SK-N-SH (cell line): ENCODE data around the gene GRP. TPM values are rescaled to one million over a fixed set of nuclear protein-coding genes. Genes with fewer than 3 reads are reported as not detected.

Experiments used
- CTCF ChIA-PET: fragments of 300-600, 350-600 bp; formaldehyde crosslinking; extraction: SDS; loops from one replicate; lab custom pipeline; 2021; lab: Yijun Ruan, JAX
- POLR2A ChIA-PET: fragments of 350-600 bp; sonication (Branson Sonifier 250); formaldehyde crosslinking; extraction: SDS; loops from one replicate; lab custom pipeline; 2020; ENCODE audit warnings: antibody characterized with exemption, inconsistent platforms; lab: Yijun Ruan, JAX
- DNase-seq: peaks from one replicate; pipeline ENCODE4 v3.0.0; 2012
- H2AFZ ChIP-seq: fragments of 200-600 bp; sonication (generic); 2 replicates; pipeline ENCODE4 v1.8.1; 2016; ENCODE audit warnings: antibody characterized with exemption, mild to moderate bottlenecking, low read depth
- H3F3A ChIP-seq: fragments of 200-600 bp; sonication (generic); replicated peaks from 2 replicates; pipeline ENCODE3; 2016; ENCODE audit warnings: antibody characterized with exemption, mild to moderate bottlenecking; ENCODE audit not compliant: insufficient read depth
- H3K27ac ChIP-seq, 2 experiments: fragments of 200-500 bp in 1 of 2; fragments of 200-600 bp in 1 of 2; sonication (Bioruptor generic) in 1 of 2; sonication (generic), shearing (Covaris generic) in 1 of 2; 2 replicates each; pipeline versions ENCODE4 v1.5.1 to v1.6.1; 2014 to 2016; ENCODE audit warnings: low read depth in 2 of 2, inconsistent platforms in 1 of 2, low read length in 1 of 2, mild to moderate bottlenecking in 1 of 2, mixed read lengths in 1 of 2
- H3K27me3 ChIP-seq: fragments of 200-600 bp; sonication (generic), shearing (Covaris generic); 2 replicates; pipeline ENCODE4 v1.6.1; 2016; ENCODE audit warnings: mixed run types; ENCODE audit not compliant: insufficient read depth
- H3K36me3 ChIP-seq, 2 experiments: fragments of 200-500 bp in 1 of 2; fragments of 200-600 bp in 1 of 2; sonication (Bioruptor generic) in 1 of 2; sonication (generic) in 1 of 2; replicated peaks in 1 of 2; 2 replicates each; pipeline versions ENCODE3 to v1.5.1; 2014 to 2016; ENCODE audit warnings: low read length in 1 of 2, mild to moderate bottlenecking in 1 of 2; ENCODE audit not compliant: insufficient read depth in 2 of 2, control insufficient read depth in 1 of 2
- H3K4me1 ChIP-seq, 2 experiments: fragments of 200-500 bp in 1 of 2; fragments of 200-600 bp in 1 of 2; sonication (Bioruptor generic) in 1 of 2; sonication (generic), shearing (Covaris generic) in 1 of 2; 2 replicates each; pipeline versions ENCODE4 v1.5.1 to v1.6.1; 2014 to 2016; ENCODE audit warnings: low read depth in 1 of 2, low read length in 1 of 2, mixed run types in 1 of 2; ENCODE audit not compliant: insufficient read depth in 2 of 2, control insufficient read depth in 1 of 2
- H3K4me2 ChIP-seq: fragments of 200-600 bp; sonication (generic), shearing (Covaris generic); 2 replicates; pipeline ENCODE4 v1.6.1; 2017; ENCODE audit warnings: mixed run types
- H3K4me3 ChIP-seq, 2 experiments: fragments of 200-500 bp in 1 of 2; fragments of 200-600 bp in 1 of 2; sonication (Bioruptor generic) in 1 of 2; sonication (generic), shearing (Covaris generic) in 1 of 2; 2 replicates each; pipeline versions ENCODE4 v1.5.1 to v1.8.1; 2014 to 2016; ENCODE audit warnings: low read depth in 2 of 2, inconsistent platforms in 1 of 2, low read length in 1 of 2, mild to moderate bottlenecking in 1 of 2, mixed read lengths in 1 of 2, moderate library complexity in 1 of 2
- H3K79me2 ChIP-seq: fragments of 200-600 bp; sonication (generic); 2 replicates; pipeline ENCODE4 v1.8.1; 2017; ENCODE audit warnings: mild to moderate bottlenecking; ENCODE audit not compliant: insufficient read depth
- H3K9ac ChIP-seq: fragments of 200-600 bp; sonication (generic); 2 replicates; pipeline ENCODE4 v1.6.1; 2017; ENCODE audit warnings: mixed run types
- H3K9me2 ChIP-seq: fragments of 200-600 bp; sonication (generic); 2 replicates; pipeline ENCODE4 v1.6.1; 2017; ENCODE audit warnings: mixed run types
- H3K9me3 ChIP-seq: fragments of 200-600 bp; sonication (generic); 2 replicates; pipeline ENCODE4 v1.6.1; 2017; ENCODE audit warnings: mixed run types, mild to moderate bottlenecking, moderate library complexity
- H4K20me1 ChIP-seq: fragments of 200-600 bp; sonication (generic); 2 replicates; pipeline ENCODE4 v1.6.1; 2017; ENCODE audit warnings: mild to moderate bottlenecking, mixed run types; ENCODE audit not compliant: insufficient read depth
- CHD2 ChIP-seq: fragments of 150-350 bp; IDR thresholded peaks from 2 replicates; pipeline ENCODE4 v1.6.1; 2018; ENCODE audit warnings: low read length; ENCODE audit not compliant: partially characterized antibody
- CTCF ChIP-seq: fragments of 200-600 bp; sonication (generic); IDR thresholded peaks from 2 replicates; pipeline ENCODE4 v1.6.1; 2017; ENCODE audit warnings: antibody characterized with exemption, mild to moderate bottlenecking, moderate library complexity
- ELF1 ChIP-seq: IDR thresholded peaks from 2 replicates; pipeline ENCODE4 v1.4.0; 2012
- EZH2phosphoT487 ChIP-seq: fragments of 200-600 bp; sonication (generic); IDR thresholded peaks from 2 replicates; pipeline ENCODE4 v1.6.1; 2017; ENCODE audit warnings: low read depth, mixed run types, mild to moderate bottlenecking, antibody characterized with exemption, moderate library complexity, borderline replicate concordance
- FOSL2 ChIP-seq: IDR thresholded peaks from 2 replicates; pipeline ENCODE4 v1.4.0; 2012; ENCODE audit warnings: low read depth, mild to moderate bottlenecking, moderate library complexity, borderline replicate concordance
- FOXM1 ChIP-seq: IDR thresholded peaks from 2 replicates; pipeline ENCODE4 v1.4.0; 2012; ENCODE audit warnings: low read depth, mild to moderate bottlenecking
- GATA2 ChIP-seq: sonication (generic); formaldehyde crosslinking; IDR thresholded peaks from 2 replicates; pipeline ENCODE4 v1.5.0; 2020; ENCODE audit warnings: mild to moderate bottlenecking, missing genetic modification reagents
- JUND ChIP-seq: IDR thresholded peaks from 2 replicates; pipeline ENCODE4 v1.4.0; 2012
- MAX ChIP-seq: IDR thresholded peaks from 2 replicates; pipeline ENCODE4 v1.4.0; 2012; ENCODE audit warnings: low read depth
- MEF2A ChIP-seq: IDR thresholded peaks from 2 replicates; pipeline ENCODE4 v1.4.0; 2012; ENCODE audit warnings: low read depth, borderline replicate concordance
- MXI1 ChIP-seq: IDR thresholded peaks from 2 replicates; pipeline ENCODE4 v1.6.1; 2012; ENCODE audit warnings: mild to moderate bottlenecking, low read depth, low read length, improper control_type of control experiment
- NFIC ChIP-seq: IDR thresholded peaks from 2 replicates; pipeline ENCODE4 v1.4.0; 2012; ENCODE audit warnings: borderline replicate concordance
- PBX3 ChIP-seq: IDR thresholded peaks from 2 replicates; pipeline ENCODE4; 2012
- RXRA ChIP-seq: IDR thresholded peaks from 2 replicates; pipeline ENCODE4 v1.4.0; 2012; ENCODE audit warnings: low read depth, mild to moderate bottlenecking, borderline replicate concordance
- SIN3A ChIP-seq: IDR thresholded peaks from 2 replicates; pipeline ENCODE4 v1.6.1; 2012; ENCODE audit warnings: low read depth, mild to moderate bottlenecking, low read length, moderate library complexity, borderline replicate concordance
- SMC3 ChIP-seq: IDR thresholded peaks from 2 replicates; pipeline ENCODE4 v1.6.1; 2012; ENCODE audit warnings: low read depth, low read length, improper control_type of control experiment
- USF2 ChIP-seq: fragments of 150-350 bp; IDR thresholded peaks from 2 replicates; pipeline ENCODE4 v1.6.1; 2017; ENCODE audit warnings: antibody characterized with exemption, low read length, low read depth, borderline replicate concordance
- YY1 ChIP-seq: IDR thresholded peaks from 2 replicates; pipeline ENCODE4 v1.4.0; 2012; ENCODE audit warnings: low read depth, mild to moderate bottlenecking
- WGBS: methylation state at CpG from one replicate; pipeline ENCODE4 v1.1.6; 2017; ENCODE audit warnings: low lambda C conversion rate; 5-methylcytosine and 5-hydroxymethylcytosine counted together
- polyA plus RNA-seq, 3 experiments: library from polyadenylated mRNA; depleted of rRNA; stranded (reverse); fragments of >200 nt; gene quantifications; 2 replicates each; pipeline ENCODE4 v1.2.3, GENCODE V29; 2012
- TF ChIP-seq, protein P1 (sequence below): fragments of 150-350 bp; IDR thresholded peaks from 2 replicates; pipeline ENCODE4 v1.6.1; 2016; ENCODE audit warnings: mild to moderate bottlenecking, low read depth, low read length
- TF ChIP-seq, protein P2 (sequence below): IDR thresholded peaks from 2 replicates; pipeline ENCODE4 v1.4.0; 2012; ENCODE audit warnings: low read depth, borderline replicate concordance

The GRP gene
- polyA plus RNA-seq, 1 of the 3 experiments (the other 2 are of a cell fraction), result 2.8 TPM

GRCh38 chr18:59279193-59279592, 59.2 kb downstream of the GRP start:
- Histone ChIP-seq H2AFZ (no peak overlapping the region), H3K4me1 (no peaks in the 10 kb centered on the region), H3K9me2 (no peaks in the 10 kb centered on the region), H3F3A (no peaks in the 10 kb centered on the region), H3K27me3 (peaks cover 57% of the 10 kb centered on the region), H3K4me3 (no peak overlapping the region), H3K27ac (no peak overlapping the region), H3K9ac (no peak overlapping the region), H3K9me3 (no peaks in the 10 kb centered on the region), H4K20me1 (no peaks in the 10 kb centered on the region), H3K36me3 (no peaks in the 10 kb centered on the region), H3K4me2 (no peak overlapping the region), H3K79me2 (no peaks in the 10 kb centered on the region)
- 34% methylated on average over 3 of the region's 3 CpGs for WGBS
- TF ChIP-seq ELF1 (no peak), YY1 (no peak), MEF2A (no peak), RXRA (no peak), JUND (no peak), CTCF (no peak), EZH2phosphoT487 (no peak), MXI1 (no peak)
- ChIA-PET CTCF (interaction anchor here (0.9 to 4.6 kb wide), 8 partner anchors 8 to 544 kb away, joined by 3 to 25 read pairs (median 4); no protein-coding TSS in a partner anchor), POLR2A (no interaction called here)
- no peak for DNase-seq

GRCh38 chr18:59279722-59280121, 59.8 kb downstream of the GRP start:
- Histone ChIP-seq H3K79me2 (no peaks in the 10 kb centered on the region), H3K4me3 (no peak overlapping the region), H2AFZ (no peak overlapping the region), H3K27me3 (peaks cover 53% of the 10 kb centered on the region; the same call in 1 of the 2 replicates), H3K27ac (no peak overlapping the region), H4K20me1 (no peaks in the 10 kb centered on the region), H3K4me2 (no peak overlapping the region), H3K9me3 (no peaks in the 10 kb centered on the region), H3K36me3 (no peaks in the 10 kb centered on the region), H3K9ac (no peak overlapping the region), H3K9me2 (no peaks in the 10 kb centered on the region), H3F3A (no peaks in the 10 kb centered on the region), H3K4me1 (no peaks in the 10 kb centered on the region)
- DNase-seq, result no peak
- ChIA-PET POLR2A (no interaction called here), CTCF (interaction anchor here (0.9 to 4.6 kb wide), 8 partner anchors 8 to 544 kb away, joined by 3 to 25 read pairs (median 4); no protein-coding TSS in a partner anchor)
- WGBS, result 0% methylated on average over 1 of the region's 1 CpG
- TF ChIP-seq MAX, result no peak
- TF ChIP-seq FOSL2, result no peak
- no peak for TF ChIP-seq FOXM1
- no peak for TF ChIP-seq SMC3
- TF ChIP-seq, protein P1, sequence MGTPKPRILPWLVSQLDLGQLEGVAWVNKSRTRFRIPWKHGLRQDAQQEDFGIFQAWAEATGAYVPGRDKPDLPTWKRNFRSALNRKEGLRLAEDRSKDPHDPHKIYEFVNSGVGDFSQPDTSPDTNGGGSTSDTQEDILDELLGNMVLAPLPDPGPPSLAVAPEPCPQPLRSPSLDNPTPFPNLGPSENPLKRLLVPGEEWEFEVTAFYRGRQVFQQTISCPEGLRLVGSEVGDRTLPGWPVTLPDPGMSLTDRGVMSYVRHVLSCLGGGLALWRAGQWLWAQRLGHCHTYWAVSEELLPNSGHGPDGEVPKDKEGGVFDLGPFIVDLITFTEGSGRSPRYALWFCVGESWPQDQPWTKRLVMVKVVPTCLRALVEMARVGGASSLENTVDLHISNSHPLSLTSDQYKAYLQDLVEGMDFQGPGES, result no peak
- TF ChIP-seq CHD2, result no peak
- TF ChIP-seq USF2, result no peak
- TF ChIP-seq, protein P2, sequence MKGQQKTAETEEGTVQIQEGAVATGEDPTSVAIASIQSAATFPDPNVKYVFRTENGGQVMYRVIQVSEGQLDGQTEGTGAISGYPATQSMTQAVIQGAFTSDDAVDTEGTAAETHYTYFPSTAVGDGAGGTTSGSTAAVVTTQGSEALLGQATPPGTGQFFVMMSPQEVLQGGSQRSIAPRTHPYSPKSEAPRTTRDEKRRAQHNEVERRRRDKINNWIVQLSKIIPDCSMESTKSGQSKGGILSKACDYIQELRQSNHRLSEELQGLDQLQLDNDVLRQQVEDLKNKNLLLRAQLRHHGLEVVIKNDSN, result no peak
- TF ChIP-seq NFIC, result no peak
- no peak for TF ChIP-seq GATA2 (CRISPR knock-in tag)
- no peak for TF ChIP-seq PBX3
- no peak for TF ChIP-seq SIN3A
